Stimulated activated CD4-positive, alpha-beta T cell treated with anti-CD3 and anti-CD28 coated beads, Interleukin-1b, Interleukin-23, amount 100 ng/mL, for 48 hours (primary cell): Measurements from ENCODE around the gene ZNF18.
A peak's percentile ranks its signal among the peaks of the same experiment; 100 is the strongest.

Experiments used
- DNase-seq: peaks from one replicate; pipeline ENCODE4 v3.0.0-alpha.2; 2020

ZNF18 gene, protein sequence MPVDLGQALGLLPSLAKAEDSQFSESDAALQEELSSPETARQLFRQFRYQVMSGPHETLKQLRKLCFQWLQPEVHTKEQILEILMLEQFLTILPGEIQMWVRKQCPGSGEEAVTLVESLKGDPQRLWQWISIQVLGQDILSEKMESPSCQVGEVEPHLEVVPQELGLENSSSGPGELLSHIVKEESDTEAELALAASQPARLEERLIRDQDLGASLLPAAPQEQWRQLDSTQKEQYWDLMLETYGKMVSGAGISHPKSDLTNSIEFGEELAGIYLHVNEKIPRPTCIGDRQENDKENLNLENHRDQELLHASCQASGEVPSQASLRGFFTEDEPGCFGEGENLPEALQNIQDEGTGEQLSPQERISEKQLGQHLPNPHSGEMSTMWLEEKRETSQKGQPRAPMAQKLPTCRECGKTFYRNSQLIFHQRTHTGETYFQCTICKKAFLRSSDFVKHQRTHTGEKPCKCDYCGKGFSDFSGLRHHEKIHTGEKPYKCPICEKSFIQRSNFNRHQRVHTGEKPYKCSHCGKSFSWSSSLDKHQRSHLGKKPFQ

DNA sequence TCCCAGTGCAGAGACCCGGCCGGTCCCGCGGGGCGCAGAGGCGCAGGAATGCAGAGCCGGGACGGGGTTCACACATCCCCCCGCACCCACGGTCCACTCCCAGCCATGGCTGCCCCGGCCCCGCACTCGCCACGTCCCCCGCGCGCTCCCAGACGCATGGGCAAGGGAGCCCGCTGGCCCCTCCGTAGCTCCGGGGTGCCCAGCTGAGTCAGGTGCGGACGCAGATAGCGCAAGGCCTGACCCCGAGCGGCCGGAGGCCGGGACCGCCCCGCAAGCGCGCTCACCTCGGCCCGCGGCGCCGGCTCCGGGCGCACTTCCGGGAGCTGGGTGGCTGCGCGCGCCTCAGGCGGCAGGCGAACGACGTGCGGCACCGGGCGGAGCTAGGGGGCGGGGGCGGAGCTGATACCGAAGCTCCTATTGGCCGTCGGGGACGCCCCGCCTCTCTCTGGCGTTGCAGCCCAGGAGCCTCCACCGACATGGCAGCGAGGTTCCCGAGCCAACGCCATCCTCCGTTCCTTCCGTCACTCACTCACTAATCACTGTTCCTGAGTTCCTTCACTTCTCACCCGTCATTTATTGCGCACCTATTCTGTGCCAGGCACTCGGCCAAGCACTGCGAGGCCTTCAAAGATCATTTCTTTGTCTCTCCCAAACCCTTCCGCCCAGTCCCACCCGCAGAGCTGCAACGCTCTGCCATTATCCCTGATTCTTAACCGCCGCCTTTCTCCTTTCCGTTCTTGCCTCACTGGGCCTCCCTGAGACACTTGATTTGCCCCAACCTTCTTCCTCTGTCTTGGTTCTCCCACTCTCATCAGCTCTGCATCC lies at the start of gene ZNF18:
TSS of gene ZNF18 (minus strand) at position 329 of the 825 bp plus-strand sequence. CDS start 4,646 bp downstream, outside the sequence.
- peak; percentile 96 for DNase-seq

- no peak for DNase-seq
These were observed 49.5 kb upstream of the ZNF18 start for GRCh38 chr17:12046786-12047185.

- DNase-seq = no peak
These were observed 46.4 kb upstream of the ZNF18 start for GRCh38 chr17:12043702-12044101.

DNA sequence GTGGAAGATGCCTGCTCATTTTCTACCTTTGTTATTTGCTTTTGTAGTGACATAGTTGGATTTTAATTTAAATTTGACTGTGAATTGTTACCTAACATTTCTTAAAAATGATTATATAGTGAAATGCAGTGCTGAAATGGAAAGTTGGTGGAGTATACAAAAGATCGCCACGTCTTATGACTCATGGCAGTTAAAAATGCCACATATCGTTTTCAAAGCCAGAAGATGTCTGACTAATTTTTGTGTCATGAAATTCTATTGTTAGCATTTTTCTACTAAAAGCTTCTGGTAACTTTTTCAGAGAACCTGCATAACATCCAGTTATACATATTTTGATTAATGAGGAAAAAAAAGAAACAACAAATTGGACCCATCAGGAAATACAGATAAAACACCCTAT lies 44.0 kb upstream of the ZNF18 start:
- no peak for DNase-seq

- no peak for DNase-seq
These were observed 43.2 kb upstream of the ZNF18 start for GRCh38 chr17:12040478-12040877.

- no peak for DNase-seq
These were observed 40.7 kb upstream of the ZNF18 start for GRCh38 chr17:12037970-12038369.

DNA sequence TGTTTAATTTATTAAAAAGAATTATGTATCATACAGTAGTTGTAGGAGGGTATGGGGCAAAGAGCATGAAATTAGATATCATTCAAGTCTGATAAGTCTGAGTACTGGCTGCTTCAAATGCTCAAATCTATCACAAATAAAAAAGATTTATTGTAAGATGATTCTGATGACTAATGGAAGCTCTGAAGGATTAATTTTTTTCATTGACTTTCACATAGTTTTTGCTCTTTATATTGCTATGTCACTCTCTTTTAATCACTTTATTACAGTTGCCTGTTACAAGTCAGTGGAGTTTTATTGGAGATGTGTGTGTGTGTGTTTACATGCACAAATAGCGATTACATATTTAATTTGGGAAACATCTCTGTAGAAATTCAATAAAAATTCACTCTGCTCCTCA lies 38.4 kb upstream of the ZNF18 start:
- no peak for DNase-seq

GRCh38 chr17:12034538-12034937 lies 37.3 kb upstream of the ZNF18 start:
- no peak for DNase-seq

DNA sequence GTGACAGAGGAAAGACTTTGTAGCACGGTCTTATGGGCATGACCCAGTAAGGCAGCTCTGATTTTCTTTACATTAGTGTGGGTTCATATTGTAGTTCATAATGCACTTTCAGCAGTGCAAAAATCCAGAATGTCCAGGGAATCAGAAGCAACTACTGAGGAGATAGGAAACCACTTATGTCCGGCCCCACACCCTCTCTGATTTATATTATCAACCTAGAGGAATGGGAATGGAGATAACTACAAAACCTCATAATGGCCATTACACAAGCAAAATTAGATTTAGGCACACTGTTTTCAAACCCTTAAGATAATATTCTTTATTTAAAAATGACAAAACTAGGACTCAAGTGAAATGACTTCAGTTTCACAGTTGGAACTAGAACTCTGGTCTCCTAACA lies 31.3 kb upstream of the ZNF18 start:
- no peak for DNase-seq

- no peak for DNase-seq
These were observed 30.4 kb upstream of the ZNF18 start for GRCh38 chr17:12027658-12028057.

DNA sequence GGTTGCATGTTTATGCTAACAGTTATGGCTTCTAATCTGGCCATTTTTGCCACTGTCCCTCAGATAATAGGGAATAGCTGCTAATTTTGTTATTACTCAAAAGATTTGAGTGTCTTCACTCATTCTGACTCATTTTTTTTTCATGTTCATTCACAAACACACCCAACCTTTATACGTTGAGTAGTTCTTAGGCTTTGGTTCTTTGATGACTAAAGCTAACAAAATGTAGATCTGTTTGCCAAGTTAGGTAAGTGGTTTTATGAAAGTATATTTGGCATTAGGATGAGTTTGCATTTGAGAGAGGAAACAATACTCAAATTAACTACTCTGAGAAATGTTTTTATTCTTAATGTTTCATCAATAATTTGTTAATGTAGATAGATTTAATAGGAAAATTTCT lies 27.1 kb upstream of the ZNF18 start:
- DNase-seq = no peak

GRCh38 chr17:12022310-12022709 lies 25.0 kb upstream of the ZNF18 start:
- DNase-seq = no peak

- no peak for DNase-seq
These were observed 24.4 kb upstream of the ZNF18 start for GRCh38 chr17:12021623-12022140.

- peak; percentile 91 for DNase-seq
These were observed 23.7 kb upstream of the ZNF18 start, which contains the start of gene MAP2K4 for GRCh38 chr17:12020642-12021622. Gene MAP2K4 (plus strand): TSS chr17:12020877. CDS start chr17:12020887, 10 bp downstream.

DNA sequence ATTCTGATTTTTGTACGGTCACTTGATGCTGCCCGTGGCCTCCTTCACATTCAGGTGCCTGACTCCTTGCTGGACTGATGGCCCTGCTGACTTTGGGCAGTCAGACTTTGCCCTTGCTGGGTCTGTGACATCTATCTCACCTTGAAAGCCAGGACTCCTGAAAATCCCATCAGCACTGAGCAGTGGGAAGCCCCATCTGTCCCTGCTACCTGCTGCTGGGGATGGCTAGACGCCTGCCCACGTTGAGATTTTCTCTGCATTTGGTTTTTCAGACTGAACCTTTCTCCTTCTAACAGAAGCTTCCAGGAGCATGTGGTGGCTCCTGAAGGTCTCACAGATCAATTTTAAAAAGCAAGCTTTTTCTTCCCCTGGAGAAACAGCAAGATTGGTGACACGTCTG lies 10.2 kb upstream of the ZNF18 start:
- no peak for DNase-seq

DNA sequence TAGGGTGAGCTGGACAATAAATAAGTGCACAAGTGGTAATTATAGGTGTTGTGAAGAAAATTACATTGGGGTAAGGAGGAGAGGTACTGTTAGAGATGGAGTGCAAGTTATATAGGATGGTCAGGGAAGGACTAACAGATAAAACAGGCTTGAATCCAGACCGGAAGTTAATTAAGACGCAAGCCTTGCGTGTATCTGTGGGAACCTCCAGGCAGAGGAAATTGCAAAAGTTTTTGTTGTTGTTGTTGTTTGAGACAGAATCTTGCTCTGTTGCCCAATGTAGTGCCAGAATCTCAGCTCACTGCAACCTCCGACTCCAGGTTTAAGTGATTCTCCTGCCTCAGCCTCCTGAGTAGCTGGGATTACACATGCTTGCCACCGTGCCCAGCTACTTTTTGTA lies 2.4 kb upstream of the ZNF18 start:
- no peak for DNase-seq

DNA sequence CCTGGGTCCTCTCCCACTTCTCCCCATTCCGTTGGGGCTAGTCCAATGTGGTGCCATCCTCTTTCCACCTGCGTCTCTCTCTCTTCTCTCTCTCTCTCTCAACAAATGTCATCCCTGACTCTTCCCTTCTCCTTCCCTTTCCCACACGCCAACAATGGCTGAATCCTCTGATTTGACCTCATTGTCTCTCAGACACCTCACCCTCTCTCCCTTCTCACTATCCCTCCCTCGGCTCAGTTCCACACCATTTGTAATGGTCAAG lies 628 bp upstream of the ZNF18 start:
- DNase-seq = no peak

DNA sequence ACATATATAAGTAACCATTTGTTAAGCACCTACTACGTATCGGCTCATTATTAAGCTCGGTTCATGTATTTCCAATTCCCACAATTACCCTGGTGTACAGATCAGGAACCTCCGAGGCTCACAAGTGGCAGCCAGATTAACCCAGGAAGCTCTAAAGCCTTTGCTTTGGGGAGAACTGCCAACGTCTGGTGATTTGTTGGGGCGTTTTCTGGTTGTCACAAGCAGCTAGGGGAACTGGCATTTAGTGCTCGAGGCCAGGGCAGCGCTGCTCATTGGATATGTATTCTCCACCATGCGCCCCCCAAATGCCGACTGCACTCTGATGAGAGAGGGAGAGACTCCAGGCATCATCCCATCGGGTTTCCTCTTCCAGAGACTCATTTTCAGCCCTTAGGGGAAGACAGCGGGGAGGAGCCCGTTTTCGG lies 541 bp downstream of the ZNF18 start:
- peak; percentile 30 for DNase-seq

DNA sequence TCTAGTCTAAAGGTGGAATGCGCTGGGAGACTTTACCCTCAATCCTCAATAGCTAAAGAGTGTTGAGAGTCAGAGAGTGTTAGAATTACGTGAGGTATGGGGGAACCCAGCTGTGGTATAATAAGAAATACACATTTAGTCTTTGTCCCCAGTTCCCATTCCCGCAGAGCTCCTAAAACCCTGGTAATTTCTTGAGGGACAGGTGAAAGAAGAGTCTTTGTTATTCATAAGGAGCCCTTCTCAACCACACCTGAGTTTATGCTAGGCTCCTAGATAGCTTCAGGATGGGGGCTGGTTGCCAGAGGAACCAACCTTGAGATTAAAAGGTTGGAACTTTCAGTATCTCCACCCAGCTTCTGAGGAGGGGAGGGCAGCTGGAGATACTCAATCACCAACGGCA lies 5.8 kb downstream of the ZNF18 start:
- no peak for DNase-seq

- DNase-seq = no peak
These were observed 6.8 kb downstream of the ZNF18 start for GRCh38 chr17:11990363-11990983.

DNA sequence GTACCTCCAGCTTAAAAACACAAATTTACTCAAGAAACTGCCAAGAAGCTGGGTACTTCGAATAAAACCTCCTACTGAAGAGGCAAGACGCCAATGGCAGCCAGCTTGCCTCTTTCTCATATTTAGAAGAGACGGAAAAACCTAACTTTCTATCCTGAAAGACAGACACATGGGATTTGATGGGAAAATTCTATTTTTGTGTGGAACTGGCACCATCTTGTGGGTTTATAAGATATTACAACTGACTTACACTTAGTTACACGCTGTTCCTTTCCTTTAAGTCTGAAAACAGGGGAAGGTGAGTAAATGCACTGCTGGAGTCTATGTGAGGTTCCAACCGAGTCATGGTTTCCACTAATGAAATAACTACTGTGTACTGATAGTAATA lies 10.3 kb downstream of the ZNF18 start:
- no peak for DNase-seq
